Tibial artery (tissue), 4 donors: Measurements from ENCODE around the gene PRR23E.

Experiments used
- DNase-seq, 2 donors: peaks; one replicate each; pipeline ENCODE4 v3.0.0-alpha.2; 2019
- H3K27ac ChIP-seq, 2 donors: fragments of 200-600 bp; sonication (generic) in 1 of 2; 1 replicate in 1 of 2; 2 replicates in 1 of 2; pipeline ENCODE4 v1.5.1; 2018 to 2019; ENCODE audit warnings: mild to moderate bottlenecking in 1 of 2
- H3K27me3 ChIP-seq, 2 donors: fragments of 200-600 bp; sonication (generic) in 1 of 2; one replicate each; pipeline versions ENCODE4 v1.5.1 to v1.6.0; 2016 to 2019
- H3K36me3 ChIP-seq, 3 donors: fragments of 200-600 bp; sonication (generic) in 2 of 3; one replicate each; pipeline ENCODE4 v1.5.1; 2016 to 2019; ENCODE audit warnings: mild to moderate bottlenecking in 2 of 3
- H3K4me1 ChIP-seq, 4 donors: fragments of 200-600 bp; sonication (generic) in 2 of 4; 1 replicate in 3 of 4; 2 replicates in 1 of 4; pipeline ENCODE4 v1.5.1; 2016 to 2019
- H3K4me3 ChIP-seq, 2 donors: fragments of 200-600 bp; sonication (generic) in 1 of 2; 1 replicate in 1 of 2; 2 replicates in 1 of 2; pipeline ENCODE4 v1.5.1; 2018 to 2019; ENCODE audit warnings: mild to moderate bottlenecking in 2 of 2
- H3K9me3 ChIP-seq, 3 donors: fragments of 200-600 bp; sonication (generic) in 1 of 3; one replicate each; pipeline ENCODE4 v1.5.1; 2016 to 2019
- intact Hi-C: fragments of 100-400 bp; cut with DNase I; formaldehyde crosslinking; loops from one replicate; pipeline ENCODE4 v1.15.0; 2023; ENCODE audit warnings: low total_unique reads
- TF ChIP-seq, protein P1 (sequence below), 2 experiments: fragments of 200-600 bp in 1 of 2; fragments of 450-650 bp in 1 of 2; IDR thresholded peaks; one replicate each; pipeline ENCODE4 v1.5.1; 2017 to 2019; ENCODE audit warnings: antibody characterized with exemption in 2 of 2, mild to moderate bottlenecking in 1 of 2, moderate library complexity in 1 of 2

The PRR23E gene

GRCh38 chr3:127204841-127205582 lies 12.1 kb downstream of the PRR23E start:
- Histone ChIP-seq H3K9me3 (peaks cover 0 to 4% (median 0%) of the 10 kb centered on the region in 3 donors), H3K36me3 (no peaks in the 10 kb centered on the region), H3K27ac (no peak overlapping the region), H3K4me1 (no peaks in the 10 kb centered on the region), H3K4me3 (no peak overlapping the region), H3K27me3 (peaks cover 0 to 42% of the 10 kb centered on the region in 2 donors)
- TF ChIP-seq, protein P1, sequence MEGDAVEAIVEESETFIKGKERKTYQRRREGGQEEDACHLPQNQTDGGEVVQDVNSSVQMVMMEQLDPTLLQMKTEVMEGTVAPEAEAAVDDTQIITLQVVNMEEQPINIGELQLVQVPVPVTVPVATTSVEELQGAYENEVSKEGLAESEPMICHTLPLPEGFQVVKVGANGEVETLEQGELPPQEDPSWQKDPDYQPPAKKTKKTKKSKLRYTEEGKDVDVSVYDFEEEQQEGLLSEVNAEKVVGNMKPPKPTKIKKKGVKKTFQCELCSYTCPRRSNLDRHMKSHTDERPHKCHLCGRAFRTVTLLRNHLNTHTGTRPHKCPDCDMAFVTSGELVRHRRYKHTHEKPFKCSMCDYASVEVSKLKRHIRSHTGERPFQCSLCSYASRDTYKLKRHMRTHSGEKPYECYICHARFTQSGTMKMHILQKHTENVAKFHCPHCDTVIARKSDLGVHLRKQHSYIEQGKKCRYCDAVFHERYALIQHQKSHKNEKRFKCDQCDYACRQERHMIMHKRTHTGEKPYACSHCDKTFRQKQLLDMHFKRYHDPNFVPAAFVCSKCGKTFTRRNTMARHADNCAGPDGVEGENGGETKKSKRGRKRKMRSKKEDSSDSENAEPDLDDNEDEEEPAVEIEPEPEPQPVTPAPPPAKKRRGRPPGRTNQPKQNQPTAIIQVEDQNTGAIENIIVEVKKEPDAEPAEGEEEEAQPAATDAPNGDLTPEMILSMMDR (IDR thresholded peaks at IDR 0.05) = no peak
- intact Hi-C loops = no loop called here
- DNase-seq = peak; percentile 12 to 39

GRCh38 chr3:127206154-127206553 lies 13.2 kb downstream of the PRR23E start:
- H3K27ac ChIP-seq = no peak overlapping the region
- H3K36me3 ChIP-seq = no peaks in the 10 kb centered on the region
- no peak overlapping the region for H3K4me3 ChIP-seq
- intact Hi-C loops = no loop called here
- peaks cover 0 to 4% (median 0%) of the 10 kb centered on the region in 3 donors for H3K9me3 ChIP-seq
- TF ChIP-seq, protein P1 (IDR thresholded peaks at IDR 0.05) = no peak
- no peak for DNase-seq
- no peaks in the 10 kb centered on the region for H3K4me1 ChIP-seq
- peaks cover 0 to 43% of the 10 kb centered on the region in 2 donors for H3K27me3 ChIP-seq

- H3K27ac ChIP-seq = no peak overlapping the region
These were observed 13.9 kb downstream of the PRR23E start for GRCh38 chr3:127206611-127207516.

DNA sequence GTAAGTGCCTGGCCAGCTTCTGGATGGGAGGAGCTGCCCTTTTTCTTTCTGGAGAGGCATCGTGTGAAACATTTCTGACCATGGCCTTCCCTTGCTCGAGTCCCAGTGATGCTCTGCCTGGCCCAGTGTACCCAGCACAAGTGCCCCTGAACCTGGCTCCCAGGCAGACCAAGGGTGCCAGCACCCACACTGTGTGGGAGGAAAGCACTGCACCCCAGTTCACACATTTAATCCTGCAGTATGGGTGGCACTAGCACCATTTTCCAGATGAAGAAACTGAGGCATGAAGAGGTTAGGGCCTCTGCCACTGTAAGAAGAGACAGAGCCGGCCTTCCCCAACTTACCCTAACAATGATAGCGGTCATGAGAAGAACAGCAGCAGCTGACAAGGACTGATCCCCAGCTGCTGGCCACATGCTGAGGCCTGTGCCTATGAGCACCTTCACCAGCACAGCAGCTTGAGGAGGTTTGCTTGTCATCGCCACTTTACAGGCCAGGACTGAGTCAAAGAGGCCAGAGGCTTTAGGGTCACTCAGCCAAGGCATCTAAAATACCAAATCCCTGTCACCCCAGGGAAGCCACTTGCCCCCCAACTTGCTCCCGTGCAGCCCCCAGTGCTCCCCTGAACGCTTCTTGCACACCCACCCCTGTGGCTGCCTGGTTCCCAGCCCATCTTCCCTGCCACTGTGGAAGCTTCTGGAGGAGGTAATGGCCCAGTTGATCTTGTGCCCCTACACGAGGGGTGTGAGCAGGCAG lies 15.0 kb downstream of the PRR23E start:
- Histone ChIP-seq H3K36me3 (no peaks in the 10 kb centered on the region), H3K27ac (no peak overlapping the region), H3K27me3 (peaks cover 0 to 56% of the 10 kb centered on the region in 2 donors), H3K4me3 (no peak overlapping the region), H3K9me3 (no peaks in the 10 kb centered on the region), H3K4me1 (no peaks in the 10 kb centered on the region)
- intact Hi-C loops = no loop called here
- TF ChIP-seq, protein P1 (IDR thresholded peaks at IDR 0.05) = no peak
- DNase-seq = no peak

More at GRCh38 chr3:127206611-127207516, 13.9 kb downstream of the PRR23E start:
- H3K4me1 ChIP-seq = no peaks in the 10 kb centered on the region
- TF ChIP-seq, protein P1 (IDR thresholded peaks at IDR 0.05) = no peak
- H3K36me3 ChIP-seq = no peaks in the 10 kb centered on the region
- peaks cover 0 to 48% of the 10 kb centered on the region in 2 donors for H3K27me3 ChIP-seq
- H3K4me3 ChIP-seq = no peak overlapping the region
- peaks cover 0 to 4% (median 0%) of the 10 kb centered on the region in 3 donors for H3K9me3 ChIP-seq
- peak; percentile 2 to 55 for DNase-seq
- intact Hi-C loops = no loop called here

DNA sequence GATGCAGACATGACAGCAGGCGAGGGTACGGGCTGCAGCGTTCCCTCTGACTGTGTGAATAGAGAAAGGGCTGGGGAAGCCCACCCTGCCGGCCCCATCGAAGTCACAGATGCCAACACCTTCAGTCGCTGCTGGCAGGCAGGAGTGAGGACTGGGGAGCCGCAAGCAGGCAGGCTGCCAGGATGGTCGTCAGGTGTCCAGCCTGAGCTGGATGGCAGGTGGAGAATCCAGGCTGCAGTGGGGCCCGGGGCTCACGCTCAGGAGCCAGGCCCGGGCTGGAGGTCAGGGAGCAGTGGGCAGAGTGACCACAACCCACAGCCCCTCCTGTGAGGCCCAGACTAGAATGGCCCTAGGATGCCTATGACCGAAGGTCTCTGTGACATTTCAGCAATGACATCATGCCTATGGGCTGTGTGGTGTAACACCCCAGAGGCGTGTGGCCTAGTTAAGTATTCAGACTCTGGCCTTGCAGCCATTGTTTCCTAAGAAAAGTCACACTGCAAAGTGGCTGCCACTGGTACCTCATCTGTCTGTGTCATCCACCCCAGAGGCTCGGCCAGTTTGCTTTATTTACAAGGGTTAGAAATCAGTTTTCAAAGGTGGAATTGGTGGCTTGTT lies 15.7 kb downstream of the PRR23E start:
- peak in 1 of 2 donors; percentile 15 for DNase-seq
- Histone ChIP-seq H3K36me3 (no peaks in the 10 kb centered on the region), H3K4me3 (no peak overlapping the region), H3K27ac (no peak overlapping the region), H3K27me3 (peaks cover 0 to 63% of the 10 kb centered on the region in 2 donors), H3K4me1 (no peaks in the 10 kb centered on the region), H3K9me3 (no peaks in the 10 kb centered on the region)
- intact Hi-C loops = no loop called here
- TF ChIP-seq, protein P1 (IDR thresholded peaks at IDR 0.05) = no peak
